HepG2 (cell line): ENCODE results near the gene TRPC4AP. TPM values are rescaled to one million over a fixed set of nuclear protein-coding genes. Genes with fewer than 3 reads are reported as not detected.

Source experiments
- ETV6 ChIP-seq: sonication (generic); formaldehyde crosslinking; conservative IDR thresholded peaks from 2 replicates; pipeline ENCODE4 v1.4.0; 2020; ENCODE audit warnings: missing genetic modification reagents
- EZH2 ChIP-seq: conservative IDR thresholded peaks from 2 replicates; pipeline ENCODE4 v1.6.1; 2012; ENCODE audit warnings: mild to moderate bottlenecking, low read depth, low read length, moderate library complexity
- HDAC6 ChIP-seq: fragments of 200-600 bp; sonication (generic); IDR thresholded peaks from 2 replicates; pipeline ENCODE4 v1.7.0; 2017; ENCODE audit warnings: mild to moderate bottlenecking, antibody characterized with exemption, low read length, low read depth
- HMG20A ChIP-seq: IDR thresholded peaks from 2 replicates; pipeline ENCODE4 v1.6.1; 2016; ENCODE audit warnings: borderline replicate concordance
- IRF2 ChIP-seq: IDR thresholded peaks from 2 replicates; pipeline ENCODE4 v1.6.1; 2018; ENCODE audit warnings: missing genetic modification reagents, missing compliant biosample characterization
- MEIS1 ChIP-seq: sonication (generic); formaldehyde crosslinking; IDR thresholded peaks from 2 replicates; pipeline ENCODE4 v1.9.0; 2021; ENCODE audit warnings: mild to moderate bottlenecking, missing genetic modification reagents, moderate library complexity, borderline replicate concordance
- NFE2L1 ChIP-seq: sonication (generic); formaldehyde crosslinking; IDR thresholded peaks from 2 replicates; pipeline ENCODE4 v1.4.0; 2020; ENCODE audit warnings: missing genetic modification reagents, mild to moderate bottlenecking, borderline replicate concordance
- NRL ChIP-seq: sonication (generic); formaldehyde crosslinking; IDR thresholded peaks from 2 replicates; pipeline ENCODE4 v1.5.0; 2020; ENCODE audit warnings: missing genetic modification reagents, mild to moderate bottlenecking, moderate library complexity, borderline replicate concordance
- PLRG1 ChIP-seq: fragments of 450-650 bp; conservative IDR thresholded peaks from 2 replicates; pipeline ENCODE4 v1.6.1; 2016
- PPARG ChIP-seq: conservative IDR thresholded peaks from 2 replicates; pipeline ENCODE4 v1.6.1; 2016; ENCODE audit warnings: missing biosample characterization, missing genetic modification reagents
- SATB2 ChIP-seq: sonication (generic); formaldehyde crosslinking; IDR thresholded peaks from 2 replicates; pipeline ENCODE4 v1.5.0; 2020; ENCODE audit warnings: missing genetic modification reagents
- SP4 ChIP-seq: sonication (generic); formaldehyde crosslinking; IDR thresholded peaks from 2 replicates; pipeline ENCODE4 v1.8.1; 2023; ENCODE audit warnings: mild to moderate bottlenecking, missing genetic modification reagents
- TFDP1 ChIP-seq: IDR thresholded peaks from 2 replicates; pipeline ENCODE4 v1.6.1; 2016; ENCODE audit warnings: missing compliant biosample characterization, missing genetic modification reagents, borderline replicate concordance
- WIZ ChIP-seq: sonication (generic); formaldehyde crosslinking; IDR thresholded peaks from 2 replicates; pipeline ENCODE4 v1.5.1; 2020; ENCODE audit warnings: mild to moderate bottlenecking, missing genetic modification reagents
- XBP1 ChIP-seq: sonication (generic); formaldehyde crosslinking; IDR thresholded peaks from 2 replicates; pipeline ENCODE4 v1.5.0; 2020; ENCODE audit warnings: missing genetic modification reagents
- ZBTB46 ChIP-seq: sonication (generic); formaldehyde crosslinking; IDR thresholded peaks from 2 replicates; pipeline ENCODE4 v1.4.0; 2020; ENCODE audit warnings: mild to moderate bottlenecking, missing genetic modification reagents, borderline replicate concordance
- ZNF160 ChIP-seq: sonication (generic); formaldehyde crosslinking; IDR thresholded peaks from 2 replicates; pipeline ENCODE4 v1.8.0; 2022; ENCODE audit warnings: mild to moderate bottlenecking, inconsistent platforms, missing genetic modification reagents
- ZNF264 ChIP-seq: sonication (generic); formaldehyde crosslinking; IDR thresholded peaks from 2 replicates; pipeline ENCODE4 v1.4.0; 2020; ENCODE audit warnings: missing genetic modification reagents
- ZNF430 ChIP-seq: sonication (generic); formaldehyde crosslinking; IDR thresholded peaks from 2 replicates; pipeline ENCODE4 v1.9.0; 2021; ENCODE audit warnings: mild to moderate bottlenecking, missing genetic modification reagents
- ZNF646 ChIP-seq: sonication (generic); formaldehyde crosslinking; IDR thresholded peaks from 2 replicates; pipeline ENCODE4 v1.9.0; 2021; ENCODE audit warnings: mild to moderate bottlenecking, missing genetic modification reagents
- ZNF800 ChIP-seq: sonication (generic); formaldehyde crosslinking; IDR thresholded peaks from 2 replicates; pipeline ENCODE4 v1.4.0; 2020; ENCODE audit warnings: missing genetic modification reagents
- polyA plus RNA-seq, 8 experiments: library from polyadenylated mRNA; depleted of rRNA in 3 of 8; stranded (reverse) in 7 of 8; unstranded in 1 of 8; fragments of >200 nt; fragmentation: Illumina TruSeq in 4 of 8; extraction: Trizol in 4 of 8; gene quantifications; 2 replicates each; pipeline versions ENCODE4 v1.2.1 to v1.2.3, GENCODE V29; 2011 to 2016; ENCODE audit warnings: low read depth in 4 of 8, missing spikeins in 1 of 8, mixed read lengths in 1 of 8; ENCODE audit not compliant: insufficient read depth in 1 of 8
- total RNA-seq, 5 experiments: library from RNA; depleted of rRNA; stranded (reverse); fragments of >200 nt; fragmentation: Illumina TruSeq; extraction: Trizol; gene quantifications; 2 replicates each; pipeline ENCODE4 v1.2.3, GENCODE V29; 2016; ENCODE audit warnings: low read depth in 1 of 5

TRPC4AP gene
- total and polyA plus RNA-seq, 2 of the 13 experiments (the other 11 are each of a cell fraction or from before 2014, with no cell fraction given): 136 to 137 TPM

GRCh38 chr20:34954904-34955230 is 137.7 kb downstream of the TRPC4AP start (continued):
- 0 out of 2 replicates have a peak, but pooled peaks have one; percentile 5 for TF ChIP-seq ZNF800
- TF ChIP-seq NRL (CRISPR knock-in tag): no peak
- no peak for TF ChIP-seq XBP1 (CRISPR knock-in tag)
- peak; percentile 75; the same call in 1 of the 2 replicates for TF ChIP-seq TFDP1 (CRISPR knock-in tag)
- no peak for TF ChIP-seq IRF2
- TF ChIP-seq MEIS1 (CRISPR knock-in tag): no peak
- peak; percentile 34; the same call in 1 of the 2 replicates for TF ChIP-seq WIZ (CRISPR knock-in tag)
- no peak for TF ChIP-seq HDAC6
- no peak for TF ChIP-seq ZNF430 (CRISPR knock-in tag)
- TF ChIP-seq PPARG (CRISPR knock-in tag): peak; percentile 72
- no peak for TF ChIP-seq PLRG1
- TF ChIP-seq SATB2: peak; percentile 18; the same call in 1 of the 2 replicates
- TF ChIP-seq ETV6 (CRISPR knock-in tag): no peak
- TF ChIP-seq EZH2: no peak
- TF ChIP-seq NFE2L1 (CRISPR knock-in tag): 0 out of 2 replicates have a peak, but pooled peaks have one; percentile 11
- TF ChIP-seq ZNF160: 0 out of 2 replicates have a peak, but pooled peaks have one; percentile 28
- TF ChIP-seq ZNF646 (CRISPR knock-in tag): peak; percentile 64; the same call in 1 of the 2 replicates
- TF ChIP-seq ZBTB46 (CRISPR knock-in tag): no peak
- TF ChIP-seq SP4: no peak
- TF ChIP-seq HMG20A (CRISPR knock-in tag): no peak
- no peak for TF ChIP-seq ZNF264
